ENCODE data around the gene PHF20.
"Not testable (repeated sequence)": the region's sequence is repeated elsewhere in the genome, so short reads cannot be mapped to it uniquely, and the experiment has no call there.

The PHF20 gene

GRCh38 chr20:35888657-35889056 is 116.8 kb downstream of the PHF20 start:
- no peak for DNase-seq

GRCh38 chr20:35891375-35891774 is 119.6 kb downstream of the PHF20 start:
- no peak for DNase-seq

- DNase-seq = no peak
Observed at GRCh38 chr20:35892871-35893270, 121.1 kb downstream of the PHF20 start.

GRCh38 chr20:35893942-35894341 is 122.1 kb downstream of the PHF20 start:
- no peak for DNase-seq

- not testable (repeated sequence) for DNase-seq
Observed at GRCh38 chr20:35895516-35895915, 123.7 kb downstream of the PHF20 start.

- DNase-seq = no peak
Observed at GRCh38 chr20:35899064-35899463, 127.2 kb downstream of the PHF20 start.

- DNase-seq = not testable (repeated sequence)
Observed at GRCh38 chr20:35901230-35901629, 129.4 kb downstream of the PHF20 start.

- peak; percentile 79 to 97 for DNase-seq
Observed at GRCh38 chr20:35901678-35902544, 130.1 kb downstream of the PHF20 start.

- no peak for DNase-seq
Observed at GRCh38 chr20:35902545-35902941, 130.7 kb downstream of the PHF20 start.

GRCh38 chr20:35903843-35904242 is 132.0 kb downstream of the PHF20 start:
- DNase-seq = no peak

- DNase-seq = no peak
Observed at GRCh38 chr20:35904982-35905663, 133.3 kb downstream of the PHF20 start.

- DNase-seq = no peak
Observed at GRCh38 chr20:35907017-35907701, 135.3 kb downstream of the PHF20 start.

GRCh38 chr20:35908007-35908406 is 136.2 kb downstream of the PHF20 start:
- no peak for DNase-seq

- DNase-seq = no peak
Observed at GRCh38 chr20:35909176-35909575, 137.4 kb downstream of the PHF20 start.

GRCh38 chr20:35909796-35910195 is 138.0 kb downstream of the PHF20 start:
- no peak for DNase-seq

GRCh38 chr20:35910254-35910653 is 138.4 kb downstream of the PHF20 start:
- DNase-seq = no peak

GRCh38 chr20:35912881-35913280 is 141.1 kb downstream of the PHF20 start:
- no peak for DNase-seq

- no peak for DNase-seq
Observed at GRCh38 chr20:35917077-35917476, 145.3 kb downstream of the PHF20 start.

GRCh38 chr20:35918021-35918420 is 146.2 kb downstream of the PHF20 start:
- DNase-seq = no peak

- no peak for DNase-seq
Observed at GRCh38 chr20:35920523-35920922, 148.7 kb downstream of the PHF20 start.

GRCh38 chr20:35929301-35929700 is 157.5 kb downstream of the PHF20 start:
- DNase-seq = no peak

- no peak for DNase-seq
Observed at GRCh38 chr20:35934050-35934449, 162.2 kb downstream of the PHF20 start.

- DNase-seq = no peak
Observed at GRCh38 chr20:35939264-35939663, 167.4 kb downstream of the PHF20 start.

- no peak for DNase-seq
Observed at GRCh38 chr20:35941620-35942019, 169.8 kb downstream of the PHF20 start.

All from SW 1271 (cell line).